Mononuclear cell (primary cell): ENCODE results near the gene UPK3BL2. TPM values are rescaled to one million over a fixed set of nuclear protein-coding genes. Genes with fewer than 3 reads are reported as not detected.
"Not testable (repeated sequence)": the region's sequence is repeated elsewhere in the genome, so short reads cannot be mapped to it uniquely, and the experiment has no call there.

ENCODE experiments used
- H3K27me3 ChIP-seq: 2 replicates; pipeline ENCODE4 v1.6.0; 2011; ENCODE audit warnings: low read length, control low read depth; ENCODE audit not compliant: insufficient read depth
- H3K4me1 ChIP-seq: 2 replicates; pipeline ENCODE4 v1.5.1; 2011; ENCODE audit warnings: mild to moderate bottlenecking, low read length, control low read depth; ENCODE audit not compliant: insufficient read depth
- H3K4me3 ChIP-seq: 2 replicates; pipeline ENCODE4 v1.5.1; 2011; ENCODE audit warnings: mild to moderate bottlenecking, low read length, moderate library complexity
- H3K9me3 ChIP-seq: 2 replicates; pipeline ENCODE4 v1.5.1; 2011; ENCODE audit warnings: low read depth, mild to moderate bottlenecking, control low read depth, low read length
- total RNA-seq: library from RNA; depleted of rRNA; stranded (reverse); fragments of >200 nt; gene quantifications from one replicate; pipeline ENCODE4 v1.2.3, GENCODE V29; 2012

The UPK3BL2 gene, protein sequence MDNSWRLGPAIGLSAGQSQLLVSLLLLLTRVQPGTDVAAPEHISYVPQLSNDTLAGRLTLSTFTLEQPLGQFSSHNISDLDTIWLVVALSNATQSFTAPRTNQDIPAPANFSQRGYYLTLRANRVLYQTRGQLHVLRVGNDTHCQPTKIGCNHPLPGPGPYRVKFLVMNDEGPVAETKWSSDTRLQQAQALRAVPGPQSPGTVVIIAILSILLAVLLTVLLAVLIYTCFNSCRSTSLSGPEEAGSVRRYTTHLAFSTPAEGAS
- total RNA-seq, result 15.0 TPM

DNA sequence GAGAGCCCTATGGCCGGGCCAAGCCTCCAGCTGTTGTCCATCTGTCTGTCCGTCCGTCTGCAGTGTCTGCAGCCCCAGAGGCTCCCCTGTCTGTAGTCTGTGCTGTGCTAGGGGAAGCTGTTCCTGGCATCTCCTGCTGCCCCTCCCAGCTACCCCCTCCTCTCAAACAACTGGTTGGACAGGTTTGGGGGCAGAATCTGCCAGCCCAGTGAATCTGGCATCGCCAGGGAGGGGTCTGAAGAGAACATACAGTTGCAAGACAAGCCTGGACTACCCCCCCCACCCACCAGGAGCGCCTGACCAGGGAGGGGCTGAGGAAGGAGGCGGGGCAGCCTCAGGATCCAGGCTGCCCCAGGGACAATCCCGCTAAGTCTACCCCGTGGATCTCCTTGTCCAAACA is at the start of gene UPK3BL2:
Gene UPK3BL2 (minus strand): TSS at position 101 of the 400 bp plus-strand sequence. CDS start 60 bp downstream, at position 41.
- not testable (repeated sequence) for H3K4me1 ChIP-seq, H3K4me3 ChIP-seq, H3K9me3 ChIP-seq, H3K27me3 ChIP-seq

GRCh38 chr7:102592477-102593019 is 49.1 kb upstream of the UPK3BL2 start:
- H3K4me1 ChIP-seq, H3K27me3 ChIP-seq, H3K4me3 ChIP-seq, H3K9me3 ChIP-seq: not testable (repeated sequence)

GRCh38 chr7:102589857-102590256 is 46.4 kb upstream of the UPK3BL2 start:
- not testable (repeated sequence) for H3K4me3 ChIP-seq, H3K27me3 ChIP-seq, H3K4me1 ChIP-seq, H3K9me3 ChIP-seq

DNA sequence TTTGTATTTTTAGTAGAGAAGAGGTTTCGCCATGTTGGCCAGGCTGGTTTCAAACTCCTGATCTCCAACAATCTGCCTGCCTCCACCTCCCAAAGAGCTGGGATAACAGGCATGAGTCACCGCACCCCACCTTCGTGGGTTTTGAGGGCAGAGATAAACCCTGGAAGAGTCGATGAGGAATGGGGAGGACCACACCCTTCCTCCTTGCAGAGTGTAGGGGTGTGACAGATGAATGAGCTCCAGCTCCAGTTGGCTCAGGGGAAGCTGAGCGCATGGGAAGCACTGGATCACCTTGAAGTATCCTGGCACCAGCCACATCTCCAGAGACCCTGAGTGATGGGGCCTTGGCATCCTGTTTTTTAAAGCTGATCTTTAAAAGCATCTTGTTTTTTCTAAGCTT is 40.0 kb upstream of the UPK3BL2 start:
- H3K4me1 ChIP-seq, H3K4me3 ChIP-seq, H3K27me3 ChIP-seq, H3K9me3 ChIP-seq: not testable (repeated sequence)

- not testable (repeated sequence) for H3K27me3 ChIP-seq, H3K4me3 ChIP-seq, H3K4me1 ChIP-seq, H3K9me3 ChIP-seq
Observed at GRCh38 chr7:102581722-102582121, 38.2 kb upstream of the UPK3BL2 start.

DNA sequence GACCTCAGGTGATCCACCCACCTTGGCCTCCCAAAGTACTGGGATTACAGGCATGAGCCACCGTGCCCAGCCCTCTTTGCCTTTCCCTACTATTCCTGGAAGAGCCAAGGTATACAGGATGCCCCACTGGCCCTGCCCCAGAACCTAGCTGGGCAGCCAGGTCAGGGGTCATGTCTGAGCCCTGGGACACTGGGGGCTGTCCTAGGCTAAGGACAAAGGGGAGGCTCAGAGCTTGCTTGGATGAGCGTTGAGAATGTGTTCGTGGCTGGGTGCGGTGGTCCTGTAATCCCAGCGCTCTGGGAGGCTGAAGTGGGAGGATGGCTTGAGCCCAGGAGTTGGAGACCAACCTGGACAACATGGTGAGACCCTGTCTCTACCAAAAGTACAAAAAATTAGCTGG is 35.0 kb upstream of the UPK3BL2 start:
- H3K27me3 ChIP-seq, H3K9me3 ChIP-seq, H3K4me1 ChIP-seq, H3K4me3 ChIP-seq: not testable (repeated sequence)

GRCh38 chr7:102577315-102578240 is 34.1 kb upstream of the UPK3BL2 start:
- H3K27me3 ChIP-seq, H3K9me3 ChIP-seq, H3K4me3 ChIP-seq, H3K4me1 ChIP-seq: not testable (repeated sequence)

DNA sequence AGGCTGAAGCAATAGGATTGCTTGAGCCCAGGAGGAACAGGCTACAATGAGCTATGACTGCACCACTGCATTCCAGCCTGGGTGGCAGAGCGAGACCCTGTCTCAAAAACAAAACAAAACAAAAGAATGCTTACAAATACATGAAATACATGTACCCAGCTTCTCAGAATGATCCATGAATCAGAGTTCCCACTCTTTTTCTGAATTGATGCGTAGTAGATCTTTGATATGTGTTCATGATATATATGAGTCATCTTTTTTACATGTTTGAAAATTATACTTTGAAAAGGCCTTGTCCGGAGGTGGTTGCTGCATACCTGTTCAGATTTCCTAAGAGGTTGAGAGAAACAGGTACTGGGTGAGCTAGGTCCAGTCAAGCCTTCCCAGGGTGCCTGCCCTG is 32.9 kb upstream of the UPK3BL2 start:
- not testable (repeated sequence) for H3K9me3 ChIP-seq

DNA sequence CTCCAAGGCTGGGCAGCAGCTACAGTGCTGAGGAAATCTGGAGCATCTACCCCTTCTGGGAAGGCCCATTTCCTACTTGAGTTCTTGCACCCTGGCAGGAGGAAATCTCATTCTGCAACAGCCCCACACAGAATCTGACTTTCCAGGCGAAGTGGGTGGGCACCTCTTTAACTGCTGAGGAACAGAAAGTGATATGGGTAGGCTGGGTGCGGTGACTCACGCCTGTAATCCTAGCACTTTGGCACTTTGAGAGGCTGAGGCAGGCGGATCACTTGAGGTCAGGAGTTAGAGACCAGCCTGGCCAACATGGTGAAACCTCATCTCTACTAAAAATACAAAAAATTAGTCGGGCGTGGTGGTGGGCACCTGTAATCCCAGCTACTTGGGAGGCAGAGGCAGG is 31.1 kb upstream of the UPK3BL2 start:
- H3K4me3 ChIP-seq, H3K27me3 ChIP-seq: not testable (repeated sequence)

More for the DNA sequence above, 32.9 kb upstream of the UPK3BL2 start:
- not testable (repeated sequence) for H3K4me1 ChIP-seq, H3K27me3 ChIP-seq, H3K4me3 ChIP-seq

DNA sequence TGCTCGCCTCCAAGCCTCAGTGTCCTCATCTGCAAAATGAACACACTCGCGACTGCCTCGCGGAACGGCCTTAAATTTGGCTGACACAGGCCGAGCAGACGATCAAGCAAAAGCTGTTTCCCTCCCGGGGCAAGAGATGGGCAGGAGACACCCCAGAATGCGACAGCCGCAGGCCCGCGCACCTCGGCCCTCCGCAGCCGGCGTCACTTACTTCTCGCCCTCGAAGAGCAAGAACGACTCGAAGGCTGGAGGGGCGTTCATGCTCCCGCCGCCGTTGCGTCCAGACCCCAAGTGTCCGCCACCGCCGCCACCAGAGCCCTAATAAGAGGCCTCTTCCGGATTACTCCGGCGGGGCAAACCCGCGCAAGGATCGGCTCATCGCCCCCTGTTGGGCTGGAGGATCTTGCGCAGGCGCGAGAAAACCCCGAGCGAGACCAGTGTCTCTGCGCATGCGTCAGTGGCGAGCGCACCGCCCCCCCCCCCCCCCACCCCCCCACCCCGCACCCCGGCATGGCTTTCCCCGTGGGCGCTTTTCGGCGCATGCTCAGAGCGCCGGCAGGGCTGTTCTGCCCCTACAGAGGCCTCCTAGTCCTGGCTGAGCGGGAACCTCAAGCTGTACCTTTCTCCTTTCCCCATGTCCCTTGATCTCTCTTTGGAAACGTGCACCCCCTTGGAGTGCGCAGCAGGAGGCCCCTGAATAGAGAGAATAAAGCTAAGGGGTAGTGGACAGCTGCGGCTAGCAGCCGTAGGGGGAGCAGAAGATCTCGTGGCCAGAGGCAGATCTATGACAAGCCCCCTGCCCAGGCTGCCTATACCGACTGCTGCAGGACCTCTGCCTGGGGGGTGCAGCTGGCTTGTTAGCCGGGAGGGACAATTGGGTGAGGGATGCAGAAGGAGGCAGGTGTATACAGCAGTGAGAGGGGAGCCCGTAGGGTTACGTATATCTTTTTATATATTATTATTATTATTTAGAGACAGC is 29.1 kb upstream of the UPK3BL2 start, which contains the start of gene POLR2J3:
Gene POLR2J3 (minus strand): TSS at position 323 of the 979 bp plus-strand sequence. CDS start 62 bp downstream, at position 261.
- H3K9me3 ChIP-seq, H3K27me3 ChIP-seq, H3K4me1 ChIP-seq: not testable (repeated sequence)
- H3K4me3 ChIP-seq, result peak within 1 kb of the TSS; percentile 67

More for the DNA sequence above, 31.1 kb upstream of the UPK3BL2 start:
- not testable (repeated sequence) for H3K4me1 ChIP-seq, H3K9me3 ChIP-seq

- H3K4me3 ChIP-seq, H3K4me1 ChIP-seq, H3K9me3 ChIP-seq: not testable (repeated sequence)
Observed at GRCh38 chr7:102568620-102569019, 25.1 kb upstream of the UPK3BL2 start.

GRCh38 chr7:102550808-102551422 is 7.4 kb upstream of the UPK3BL2 start, which contains the start of gene SPDYE2:
Gene SPDYE2 (plus strand): TSS chr7:102551226. CDS start chr7:102553256, 2,030 bp downstream.
- not testable (repeated sequence) for H3K4me1 ChIP-seq, H3K9me3 ChIP-seq, H3K4me3 ChIP-seq, H3K27me3 ChIP-seq

More at GRCh38 chr7:102568620-102569019, 25.1 kb upstream of the UPK3BL2 start:
- not testable (repeated sequence) for H3K27me3 ChIP-seq

GRCh38 chr7:102546353-102546752 is 2.9 kb upstream of the UPK3BL2 start:
- H3K4me1 ChIP-seq, H3K27me3 ChIP-seq, H3K9me3 ChIP-seq, H3K4me3 ChIP-seq: not testable (repeated sequence)

GRCh38 chr7:102545288-102545687 is 1.8 kb upstream of the UPK3BL2 start:
- H3K4me3 ChIP-seq, H3K27me3 ChIP-seq, H3K9me3 ChIP-seq, H3K4me1 ChIP-seq: not testable (repeated sequence)
